ENCODE data around the gene FTCD.
"Not testable (repeated sequence)": the region's sequence is repeated elsewhere in the genome, so short reads cannot be mapped to it uniquely, and the experiment has no call there.

FTCD gene

DNA sequence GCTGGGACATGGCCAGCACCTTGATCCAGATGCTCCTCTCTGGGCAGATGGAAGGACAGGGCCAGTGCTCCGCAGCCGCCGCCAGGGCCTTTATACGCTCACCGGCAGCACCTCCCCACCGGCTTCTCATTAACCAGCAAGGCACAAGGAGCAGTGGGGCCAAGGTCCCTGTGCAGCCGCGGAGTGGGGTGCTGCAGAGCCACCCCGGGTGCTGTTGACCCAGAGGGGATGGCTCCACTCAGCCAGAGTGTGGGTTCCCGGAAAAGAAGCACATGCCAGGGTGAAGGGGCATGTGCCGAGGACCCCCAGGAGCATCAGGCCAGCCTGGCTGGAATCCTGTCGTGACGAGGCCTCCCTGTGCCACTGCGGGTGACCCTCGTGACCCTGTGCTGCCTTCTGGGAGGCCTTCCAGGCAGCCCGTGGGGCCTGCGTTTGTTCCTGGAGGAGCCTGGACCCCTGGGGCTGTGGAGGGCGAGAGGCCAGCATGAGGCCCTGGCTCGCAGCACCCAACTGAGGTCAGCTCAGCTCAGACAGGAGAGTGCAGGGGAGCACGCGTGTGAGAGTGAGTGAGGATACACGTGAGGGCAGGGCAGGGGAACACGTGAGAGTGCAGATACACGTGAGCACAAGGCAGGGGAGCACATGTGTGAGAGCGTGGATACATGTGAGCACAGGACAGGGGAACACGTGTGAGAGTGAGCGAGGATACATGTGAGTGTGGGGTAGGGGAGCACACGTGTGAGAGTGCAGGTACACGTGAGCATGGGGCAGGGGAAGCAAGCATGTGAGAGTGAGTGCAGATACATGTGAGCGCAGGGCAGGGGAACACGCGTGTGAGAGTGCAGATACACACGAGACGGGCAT, at the start of gene FTCD:
FTCD (minus strand) TSS at position 66 of the 864 bp plus-strand sequence; CDS start at position 10, 56 bp downstream.
- no peak for DNase-seq

- DNase-seq: no peak
Measured at GRCh38 chr21:46205166-46205565, 49.8 kb upstream of the FTCD start.

GRCh38 chr21:46203203-46203600, 47.8 kb upstream of the FTCD start:
- DNase-seq: no peak

- DNase-seq: no peak
Measured at GRCh38 chr21:46202592-46203202, 47.3 kb upstream of the FTCD start.

GRCh38 chr21:46200877-46201803, 45.8 kb upstream of the FTCD start:
- not testable (repeated sequence) for DNase-seq

GRCh38 chr21:46199436-46200373, 44.3 kb upstream of the FTCD start:
- DNase-seq: no peak

DNA sequence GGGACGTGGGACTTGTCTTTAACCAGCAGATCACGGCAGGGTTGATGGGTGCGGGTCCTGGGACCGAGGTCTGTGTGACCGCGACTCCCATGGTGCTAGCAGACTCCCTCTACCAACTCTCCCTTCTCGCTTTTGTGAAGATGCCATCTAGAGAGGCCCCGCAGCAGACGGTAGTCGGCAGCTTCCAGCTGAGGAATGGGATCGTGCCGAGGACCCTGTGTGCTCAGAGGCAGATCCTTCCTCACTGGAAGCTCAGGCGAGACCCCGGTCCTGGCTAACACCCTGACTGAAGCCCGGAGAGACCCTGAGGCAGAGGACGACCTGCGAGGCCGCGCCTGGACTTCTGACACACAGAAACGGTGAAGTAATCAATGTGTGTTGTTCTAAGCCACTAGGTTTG, 41.4 kb upstream of the FTCD start:
- no peak for DNase-seq

DNA sequence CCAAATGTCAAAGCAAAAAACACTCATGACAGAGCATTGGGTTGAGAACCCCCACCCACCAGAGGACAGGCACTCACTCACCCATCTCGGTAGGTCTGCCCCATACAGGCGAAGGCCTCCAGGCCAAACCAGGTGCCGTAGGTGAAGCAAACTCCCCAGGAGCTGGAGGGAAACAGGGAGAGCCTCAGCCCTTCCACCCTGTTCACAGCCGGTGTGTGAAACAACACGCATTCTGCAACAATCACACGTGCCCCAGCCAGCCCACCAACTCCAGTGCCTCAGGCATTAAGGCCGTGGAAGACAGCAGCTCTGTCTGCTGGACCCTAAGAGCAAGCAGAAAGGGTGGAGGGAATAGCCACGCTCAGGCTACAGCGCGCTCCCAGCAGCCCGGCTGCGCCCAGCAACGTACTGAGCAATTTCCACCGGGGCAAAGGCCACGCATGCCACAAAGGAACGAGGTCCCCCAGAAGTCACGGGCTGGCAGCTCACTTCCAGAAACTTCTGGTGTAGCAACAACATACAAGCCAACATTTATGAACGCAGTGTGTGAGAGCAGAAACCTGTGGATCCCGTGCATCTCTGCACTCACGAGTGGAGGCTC, 40.3 kb upstream of the FTCD start:
- DNase-seq: no peak

DNA sequence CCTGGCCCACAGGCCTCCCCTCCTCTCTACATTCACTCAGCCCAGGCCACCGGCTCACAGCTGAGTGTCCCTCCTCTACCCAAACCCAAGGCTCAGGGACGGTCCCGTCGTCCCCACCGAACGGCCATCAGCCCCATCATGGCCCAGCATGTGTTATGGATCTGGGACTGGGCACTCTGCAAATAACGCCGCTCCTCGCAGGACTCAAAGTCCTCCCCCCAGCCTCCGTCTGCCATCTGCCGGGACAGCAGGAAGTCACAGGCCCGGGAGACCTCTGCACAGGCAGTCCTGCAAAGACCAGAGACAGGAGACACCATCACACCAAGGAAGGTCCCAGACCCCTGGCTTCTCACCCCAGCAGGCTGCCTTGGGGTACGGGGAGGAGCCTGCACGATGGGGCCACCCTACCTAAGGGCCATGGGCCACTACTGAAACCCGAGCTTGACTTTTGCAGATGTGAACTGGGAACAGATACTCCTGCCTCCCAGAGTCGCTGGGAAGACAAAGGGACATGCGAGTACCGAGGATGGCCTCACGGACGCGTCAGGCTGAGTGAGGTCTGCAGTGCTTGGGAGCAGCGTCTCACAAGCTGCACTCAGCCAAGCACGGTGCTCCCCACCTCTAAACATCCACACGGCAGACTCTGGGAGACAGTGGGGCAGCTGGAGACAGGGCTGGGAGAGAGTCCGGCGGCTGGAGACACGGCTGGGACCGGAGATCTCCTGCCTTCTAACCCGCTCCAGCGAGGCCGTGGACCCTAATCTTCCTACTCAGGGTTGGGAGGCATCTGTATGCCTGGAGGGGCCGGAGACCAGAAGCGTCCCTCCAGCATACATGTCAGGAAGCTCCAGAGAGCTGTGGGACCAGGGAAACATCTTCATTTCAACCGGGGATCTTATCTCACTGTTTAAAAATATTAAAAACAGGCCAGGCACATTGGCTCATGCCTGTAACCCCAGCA, 39.3 kb upstream of the FTCD start:
- DNase-seq: no peak

- DNase-seq: no peak
Measured at GRCh38 chr21:46193829-46194373, 38.5 kb upstream of the FTCD start.

- DNase-seq: no peak
Measured at GRCh38 chr21:46191686-46192575, 36.6 kb upstream of the FTCD start.

- no peak for DNase-seq
Measured at GRCh38 chr21:46191257-46191685, 35.9 kb upstream of the FTCD start.

DNA sequence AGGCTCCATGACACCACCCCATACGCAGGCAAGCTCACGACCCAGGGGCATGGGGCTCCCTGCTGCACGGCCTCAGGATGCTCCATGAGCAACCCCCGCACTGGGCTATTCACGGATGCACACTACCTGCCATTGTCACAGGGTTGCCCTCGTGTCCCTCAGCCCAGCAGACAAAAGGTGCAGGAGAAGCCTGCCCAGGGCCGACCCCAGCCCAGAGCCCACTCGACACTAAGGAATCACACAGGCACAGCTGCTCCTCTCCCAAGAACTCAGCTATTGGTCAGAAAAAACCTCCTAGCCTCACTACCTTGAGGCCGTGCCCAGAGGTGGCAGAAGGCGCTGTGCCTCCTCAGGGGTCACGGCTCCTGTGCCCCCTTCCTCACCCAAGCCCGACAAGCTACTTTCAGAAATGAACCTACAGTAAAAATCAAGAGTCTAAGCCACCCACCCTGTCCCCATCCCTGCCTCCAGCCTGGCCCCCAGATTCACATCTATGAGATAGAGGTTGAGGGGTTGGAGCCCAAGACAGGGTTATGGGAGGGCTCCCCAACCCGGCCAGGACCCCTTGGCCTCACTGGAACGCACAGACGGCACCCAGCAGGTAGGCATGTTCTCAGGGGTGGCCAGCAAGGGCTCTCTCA, 35.2 kb upstream of the FTCD start:
- DNase-seq: no peak

DNA sequence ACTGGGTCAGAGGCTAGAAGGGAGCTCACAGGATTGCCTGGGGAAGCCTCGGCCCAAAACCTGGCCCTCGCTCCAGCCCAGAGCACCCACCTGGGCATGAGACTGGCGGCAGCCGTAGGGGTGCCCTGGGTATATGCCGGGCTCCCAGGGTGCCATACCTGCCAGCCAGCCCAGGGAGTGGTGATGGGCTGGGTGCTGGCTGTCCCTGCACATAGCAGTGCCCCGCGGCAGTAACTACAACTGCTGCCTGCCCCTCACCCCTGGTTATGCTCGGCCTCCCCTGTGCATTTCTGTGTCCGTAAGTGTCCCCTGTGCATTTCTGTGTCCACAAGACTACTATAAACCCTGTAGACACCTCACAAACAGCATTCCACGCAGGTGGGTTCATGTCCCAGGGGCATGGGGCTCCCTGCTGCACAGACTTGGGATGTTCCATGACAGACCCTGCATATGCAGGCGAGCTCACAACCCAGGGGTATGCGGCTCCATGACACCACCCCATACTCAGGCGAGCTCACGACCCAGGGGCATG, 34.6 kb upstream of the FTCD start:
- no peak for DNase-seq

DNA sequence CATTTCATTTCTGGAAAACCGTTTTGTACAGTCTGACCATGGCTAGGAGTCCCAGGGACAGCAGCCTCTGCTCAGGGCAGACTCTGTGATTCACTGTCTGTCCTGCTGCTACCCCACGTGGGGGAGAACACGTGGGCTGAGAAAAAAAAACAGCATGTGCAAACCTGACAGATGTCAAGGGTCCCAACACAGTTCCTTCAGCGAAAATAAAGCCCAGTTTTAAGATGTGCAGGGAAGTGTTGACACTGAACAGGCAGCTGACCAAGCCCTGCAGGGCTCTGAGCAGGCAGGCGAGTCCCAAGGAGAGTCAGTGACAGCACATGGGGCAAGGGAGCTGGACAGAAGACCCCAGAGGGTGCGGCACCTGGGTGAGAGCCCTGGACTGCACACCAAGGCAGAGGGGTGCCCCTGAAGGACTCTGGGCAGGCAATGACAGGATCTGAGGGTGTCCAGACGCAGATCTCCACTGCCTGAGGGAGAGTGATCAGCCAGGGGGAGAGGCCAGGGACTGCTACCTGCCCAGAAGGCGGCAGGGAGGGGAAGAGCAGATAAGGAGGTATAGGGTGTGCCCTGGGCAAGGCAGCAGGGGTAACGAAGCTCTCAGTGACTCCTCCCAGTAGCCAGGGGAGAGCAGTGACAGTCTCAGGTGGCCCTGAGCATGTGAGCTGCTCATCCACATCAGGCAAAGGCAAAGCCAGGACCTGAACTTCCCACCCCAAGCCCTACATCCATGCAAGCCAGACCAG, 34.0 kb upstream of the FTCD start:
- peak; percentile 56 for DNase-seq

GRCh38 chr21:46188226-46189212, 33.1 kb upstream of the FTCD start:
- peak; percentile 56 for DNase-seq
